CD8-positive, alpha-beta memory T cell (primary cell): ENCODE measurements around the gene LINC01488. TPM values are rescaled to one million over a fixed set of nuclear protein-coding genes. Genes with fewer than 3 reads are reported as not detected.

Source experiments
- polyA plus RNA-seq: library from polyadenylated mRNA; unstranded; fragments of 300-500 nt; fragmentation: Illumina TruSeq; gene quantifications from one replicate; pipeline ENCODE4 v1.2.3, GENCODE V29; 2021
- total RNA-seq, 2 experiments: library from RNA; stranded (reverse); gene quantifications; one replicate each; pipeline ENCODE4 v1.2.3, GENCODE V29; 2021

LINC01488 gene
- total and polyA plus RNA-seq, 3 experiments from 2014 or later: not detected

Other genes starting within 250 kb of the LINC01488 start
- gene MYEOV, start 187.5 kb upstream of the LINC01488 start, total RNA-seq: under 1 TPM in 1 of 2 experiments, not detected in 1; 0.89 TPM
- not detected for gene MYEOV, start 187.5 kb upstream of the LINC01488 start, polyA plus RNA-seq
- gene CCND1, start 159.5 kb downstream of the LINC01488 start, total RNA-seq: 1 to 10 TPM; 2.8 to 3.8 TPM
- gene CCND1, start 159.5 kb downstream of the LINC01488 start, polyA plus RNA-seq: 0.18 TPM
- gene LTO1, start 193.7 kb downstream of the LINC01488 start, total RNA-seq: 10 to 100 TPM; 24.8 to 25.0 TPM
- gene LTO1, start 193.7 kb downstream of the LINC01488 start, polyA plus RNA-seq: 15.8 TPM
- not detected for gene FGF19, start 222.4 kb downstream of the LINC01488 start, total RNA-seq
- not detected for gene FGF19, start 222.4 kb downstream of the LINC01488 start, polyA plus RNA-seq